GM18951 (cell line): ENCODE results near the gene ABCF2.

ENCODE experiments used
- POLR2A ChIP-seq: IDR thresholded peaks from 4 replicates; pipeline ENCODE4 v1.6.1; 2011; ENCODE audit warnings: mild to moderate bottlenecking; ENCODE audit not compliant: insufficient read length, insufficient read depth; ENCODE audit errors: extremely low read depth
- in situ Hi-C: fragments of 300-500 bp; cut with MboI; formaldehyde crosslinking; loops from one replicate; pipeline ENCODE4 v1.12.0; 2022; ENCODE audit warnings: low sequenced_read_pairs, mixed read lengths, inconsistent platforms; ENCODE audit not compliant: unreplicated experiment

ABCF2 gene

DNA sequence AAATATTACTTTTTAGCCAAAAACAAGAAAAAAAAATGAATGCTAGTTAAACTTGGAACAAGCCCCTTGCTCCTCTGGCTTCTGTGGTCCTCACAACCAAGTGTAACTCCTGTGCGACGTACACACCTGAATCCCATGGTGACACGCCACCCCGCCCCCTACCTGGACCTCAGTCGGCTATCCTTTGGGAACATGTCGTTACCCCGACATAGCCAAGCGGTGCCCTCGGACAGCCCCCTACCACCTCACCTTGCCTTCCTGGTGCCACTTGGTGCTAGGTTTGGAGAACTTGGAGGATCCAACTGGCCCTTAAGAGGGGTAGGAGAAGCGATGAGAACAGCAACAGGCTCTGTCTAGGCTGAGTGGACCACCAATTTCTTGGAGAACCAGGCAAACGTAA is 33.5 kb upstream of the ABCF2 start:
- TF ChIP-seq POLR2A = no peak
- in situ Hi-C loops = no loop called here

DNA sequence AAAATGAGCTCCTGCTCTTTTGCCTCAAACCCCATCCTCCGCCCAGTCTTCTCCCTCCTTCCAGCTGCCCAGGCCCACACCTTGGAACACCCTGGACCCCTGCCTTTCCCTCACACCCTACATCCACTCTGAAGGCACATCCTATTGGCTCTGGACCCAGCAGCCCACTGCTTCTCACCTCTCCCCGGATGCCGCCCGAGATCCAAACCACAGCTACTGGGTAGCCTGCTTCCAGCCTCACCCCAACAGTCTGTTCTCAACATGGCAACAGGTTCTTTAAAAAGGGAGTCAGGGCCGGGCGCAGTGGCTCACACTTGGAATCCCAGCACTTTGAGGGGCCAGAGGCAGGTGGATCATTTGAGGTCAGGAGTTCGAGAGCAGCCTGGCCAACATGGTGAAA is 31.0 kb upstream of the ABCF2 start:
- in situ Hi-C loops = loop anchor here (10.0 kb wide), 1 partner anchor 93 kb away; the partner anchor contains the start of gene GBX1
- no peak for TF ChIP-seq POLR2A

DNA sequence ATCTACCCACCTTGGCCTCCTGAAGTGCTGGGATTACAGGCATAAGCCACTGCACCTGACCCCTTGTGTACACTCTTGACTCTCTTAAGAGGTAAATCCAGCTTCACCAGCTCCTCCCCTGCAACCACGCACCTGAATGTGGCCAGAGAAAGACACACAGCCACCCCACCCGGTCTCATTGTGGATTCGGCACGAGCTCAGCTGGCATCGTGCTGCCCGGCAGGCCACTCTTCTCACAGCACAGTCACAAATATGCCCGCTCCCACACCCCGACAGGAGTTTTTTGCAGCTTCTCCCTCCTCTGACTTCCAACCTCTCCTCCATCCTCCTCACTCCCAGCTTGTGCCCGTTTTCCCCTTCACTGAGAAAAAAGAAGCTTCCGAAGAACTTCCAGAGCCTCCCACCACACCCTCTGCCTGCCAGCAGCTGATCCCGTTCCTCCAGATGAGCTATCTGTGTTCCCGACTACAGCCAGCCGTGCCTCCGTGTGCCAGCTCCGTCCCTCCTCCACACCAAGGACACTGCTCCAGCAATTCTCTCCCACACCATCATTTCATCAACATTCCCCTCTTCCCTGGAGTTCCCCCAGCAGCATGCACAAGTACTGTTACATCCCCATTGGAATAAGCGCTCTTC is 29.5 kb upstream of the ABCF2 start:
- TF ChIP-seq POLR2A = no peak
- in situ Hi-C loops = loop anchor here (10.0 kb wide), 1 partner anchor 92 kb away; the partner anchor contains the start of gene GBX1

DNA sequence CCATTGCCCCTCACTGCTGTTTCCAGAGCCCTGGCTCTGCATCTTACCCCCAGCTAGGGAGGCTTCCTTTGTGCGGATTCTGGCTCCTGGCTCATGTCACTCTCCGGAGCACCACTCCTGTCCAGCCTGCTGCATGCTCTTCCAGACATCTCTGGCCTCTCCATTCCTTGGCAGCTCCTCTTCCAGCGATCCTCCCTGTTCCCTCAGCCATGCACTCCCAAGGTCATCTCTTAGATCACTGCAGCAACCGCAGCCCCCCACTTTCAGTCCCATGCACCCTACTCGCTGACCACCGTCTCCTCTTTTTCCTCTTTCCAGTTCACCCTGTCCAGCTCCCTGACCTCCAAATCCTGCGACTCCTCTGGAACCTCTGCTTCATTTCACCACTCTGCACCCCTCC is 28.4 kb upstream of the ABCF2 start:
- in situ Hi-C loops = loop anchor here (10.0 kb wide), 1 partner anchor 91 kb away; the partner anchor contains the start of gene GBX1
- no peak for TF ChIP-seq POLR2A

DNA sequence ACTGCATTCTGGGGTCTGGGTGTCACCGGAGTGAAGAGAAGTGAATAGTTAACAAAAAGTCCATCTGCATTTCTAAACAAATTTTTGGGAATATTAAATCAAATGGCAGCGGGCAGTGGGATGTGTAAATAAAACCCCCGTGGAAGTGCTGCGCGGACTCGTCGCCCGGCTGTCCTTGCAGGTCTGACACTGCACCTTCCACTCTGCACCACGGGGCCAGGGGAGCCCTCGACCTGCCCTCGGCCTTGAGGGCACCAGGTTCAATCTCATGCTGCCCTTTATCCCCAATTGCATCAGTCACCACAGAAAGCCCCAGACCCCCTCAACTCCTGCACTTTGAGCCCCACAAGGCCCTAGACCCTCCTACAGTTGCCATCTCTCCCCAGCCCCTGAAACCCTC is 27.8 kb upstream of the ABCF2 start:
- in situ Hi-C loops = loop anchor here (10.0 kb wide), 1 partner anchor 90 kb away; the partner anchor contains the start of gene GBX1
- TF ChIP-seq POLR2A = no peak

DNA sequence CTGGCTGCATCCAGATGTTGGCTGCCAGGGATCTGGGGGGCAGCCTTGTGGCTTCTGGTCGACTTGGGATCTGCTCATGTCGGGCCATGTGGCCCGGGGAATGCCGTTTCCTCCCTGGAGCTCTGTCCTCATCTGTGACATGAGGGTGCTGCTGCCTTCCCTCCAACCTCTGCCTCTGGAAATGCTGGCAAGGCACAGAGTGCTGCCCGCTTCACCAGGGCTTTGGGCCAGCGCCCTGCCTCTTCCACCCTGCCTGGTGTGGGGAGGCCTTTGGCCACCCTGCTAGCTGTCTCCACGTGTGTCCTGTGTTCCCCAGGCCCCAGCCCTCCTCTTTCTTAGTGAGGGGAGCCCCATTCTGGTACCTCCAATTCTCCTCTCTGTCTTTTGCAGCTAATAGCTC is 27.3 kb upstream of the ABCF2 start:
- no peak for TF ChIP-seq POLR2A
- in situ Hi-C loops = loop anchor here (10.0 kb wide), 1 partner anchor 90 kb away; the partner anchor contains the start of gene GBX1

DNA sequence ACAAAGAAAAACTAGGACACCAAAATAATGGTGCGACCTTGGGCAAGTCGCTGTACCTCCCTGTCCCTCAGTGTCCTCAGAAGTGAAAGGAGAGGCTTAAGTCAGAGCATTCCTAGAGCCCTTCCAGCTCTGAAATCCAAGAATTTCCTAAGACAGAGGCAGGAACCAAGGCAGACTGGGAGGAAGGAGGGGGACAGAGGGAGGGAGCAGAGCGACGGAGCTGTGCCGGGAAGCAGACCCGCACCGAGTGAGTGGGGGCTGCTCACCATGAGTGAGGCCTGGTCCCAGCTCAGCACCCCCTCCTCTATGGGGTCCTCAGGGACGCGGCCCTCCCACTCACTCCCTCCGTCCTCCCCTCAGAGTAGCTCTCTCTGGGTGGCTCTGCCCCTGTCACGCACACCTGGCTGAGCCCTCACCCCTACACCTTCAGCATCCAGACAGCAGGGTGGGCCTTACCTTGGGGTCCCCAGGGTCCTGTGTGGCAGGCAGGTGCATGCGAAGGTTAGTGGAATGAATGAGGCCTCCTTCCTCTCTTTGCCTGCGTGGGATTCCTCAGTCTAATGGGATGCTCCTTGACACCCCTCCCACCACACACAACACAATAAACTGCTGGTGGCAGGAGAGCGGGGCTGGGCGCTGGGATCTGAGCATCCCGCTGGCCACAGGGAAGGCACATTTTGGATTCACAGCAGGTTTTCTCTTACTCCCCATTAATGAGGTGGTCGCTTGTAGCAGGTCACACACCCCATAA is 26.1 kb upstream of the ABCF2 start:
- TF ChIP-seq POLR2A = no peak
- in situ Hi-C loops = loop anchor here (10.0 kb wide), 1 partner anchor 88 kb away; the partner anchor contains the start of gene GBX1

DNA sequence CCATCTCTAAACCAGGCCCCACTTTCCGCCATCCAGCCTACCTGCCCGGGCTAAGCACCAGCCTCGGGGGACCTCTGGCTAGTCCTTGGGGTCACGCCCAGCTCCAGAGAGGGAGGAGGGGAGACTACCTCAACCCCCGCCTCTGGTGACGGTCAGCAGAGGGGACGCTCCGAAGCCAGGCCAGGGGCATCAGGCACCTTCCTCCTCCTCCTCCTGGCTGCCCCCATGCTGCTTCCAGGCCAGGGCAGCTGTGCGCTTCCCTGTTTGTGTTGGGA is 25.5 kb upstream of the ABCF2 start:
- in situ Hi-C loops = loop anchor here (10.0 kb wide), 1 partner anchor 88 kb away; the partner anchor contains the start of gene GBX1
- TF ChIP-seq POLR2A = no peak

DNA sequence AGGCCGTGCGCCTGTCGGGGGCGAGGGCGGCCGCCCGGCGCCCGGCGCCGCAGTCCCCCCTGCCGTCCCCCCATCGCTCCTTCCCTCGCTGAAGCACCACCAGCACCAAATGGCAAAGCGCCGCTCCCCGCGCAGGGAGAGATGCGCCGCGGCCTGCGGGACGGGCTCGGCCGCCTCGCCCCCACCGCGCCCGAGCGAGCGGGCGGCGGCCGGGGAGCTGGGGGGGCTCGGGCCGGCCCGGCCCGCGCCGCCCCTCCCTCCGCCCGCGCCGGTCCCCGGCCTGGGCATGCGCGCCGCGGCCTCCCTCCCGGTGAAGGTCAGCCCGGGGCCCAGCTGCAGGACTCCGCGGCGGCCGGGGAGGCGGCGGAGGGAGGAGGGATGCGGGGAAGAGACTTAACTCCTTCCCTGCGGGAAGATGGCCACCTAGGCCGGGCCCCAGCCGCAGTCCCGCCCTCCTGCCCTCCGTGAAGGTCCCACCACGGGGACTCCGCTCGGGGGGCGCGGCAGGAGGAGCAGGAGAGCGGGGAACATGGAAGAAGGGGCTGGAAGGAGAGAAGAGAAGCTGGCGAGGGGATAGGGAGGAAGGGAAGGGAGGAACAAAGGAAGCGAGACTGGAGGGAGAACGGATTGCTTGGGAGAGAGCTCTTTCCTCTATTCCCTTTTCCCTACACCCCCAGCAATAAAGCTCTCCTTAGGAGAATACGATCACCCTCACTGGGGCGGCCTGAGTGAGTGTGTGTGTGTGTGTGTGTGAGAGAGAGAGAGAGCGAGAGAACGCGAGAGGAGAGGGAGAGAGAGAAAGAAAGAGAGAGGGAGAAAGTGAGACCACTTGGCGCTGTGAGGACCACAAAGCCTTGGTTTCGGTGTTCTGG is 24.9 kb upstream of the ABCF2 start:
- in situ Hi-C loops = loop anchor here (10.0 kb wide), 1 partner anchor 87 kb away; the partner anchor contains the start of gene GBX1
- TF ChIP-seq POLR2A = no peak

DNA sequence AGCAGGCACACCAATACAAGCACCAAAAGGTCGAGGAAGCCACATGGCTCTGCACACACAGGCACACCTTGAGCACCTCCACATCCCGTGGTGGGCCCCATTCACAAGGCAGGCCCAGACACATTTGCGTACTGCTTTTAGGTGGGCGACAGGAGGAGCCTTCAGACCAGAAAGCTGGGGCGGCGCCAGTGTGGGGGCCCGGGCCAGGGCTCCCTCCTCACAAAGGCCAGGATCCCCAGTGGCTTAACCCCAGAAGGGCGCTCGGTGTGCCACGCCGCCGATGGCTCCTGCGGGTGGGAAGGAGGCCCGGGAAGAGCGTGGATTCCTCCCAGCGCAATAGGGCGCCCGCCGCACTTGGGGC is 24.3 kb upstream of the ABCF2 start:
- TF ChIP-seq POLR2A = no peak
- in situ Hi-C loops = loop anchor here (10.0 kb wide), 1 partner anchor 87 kb away; the partner anchor contains the start of gene GBX1

DNA sequence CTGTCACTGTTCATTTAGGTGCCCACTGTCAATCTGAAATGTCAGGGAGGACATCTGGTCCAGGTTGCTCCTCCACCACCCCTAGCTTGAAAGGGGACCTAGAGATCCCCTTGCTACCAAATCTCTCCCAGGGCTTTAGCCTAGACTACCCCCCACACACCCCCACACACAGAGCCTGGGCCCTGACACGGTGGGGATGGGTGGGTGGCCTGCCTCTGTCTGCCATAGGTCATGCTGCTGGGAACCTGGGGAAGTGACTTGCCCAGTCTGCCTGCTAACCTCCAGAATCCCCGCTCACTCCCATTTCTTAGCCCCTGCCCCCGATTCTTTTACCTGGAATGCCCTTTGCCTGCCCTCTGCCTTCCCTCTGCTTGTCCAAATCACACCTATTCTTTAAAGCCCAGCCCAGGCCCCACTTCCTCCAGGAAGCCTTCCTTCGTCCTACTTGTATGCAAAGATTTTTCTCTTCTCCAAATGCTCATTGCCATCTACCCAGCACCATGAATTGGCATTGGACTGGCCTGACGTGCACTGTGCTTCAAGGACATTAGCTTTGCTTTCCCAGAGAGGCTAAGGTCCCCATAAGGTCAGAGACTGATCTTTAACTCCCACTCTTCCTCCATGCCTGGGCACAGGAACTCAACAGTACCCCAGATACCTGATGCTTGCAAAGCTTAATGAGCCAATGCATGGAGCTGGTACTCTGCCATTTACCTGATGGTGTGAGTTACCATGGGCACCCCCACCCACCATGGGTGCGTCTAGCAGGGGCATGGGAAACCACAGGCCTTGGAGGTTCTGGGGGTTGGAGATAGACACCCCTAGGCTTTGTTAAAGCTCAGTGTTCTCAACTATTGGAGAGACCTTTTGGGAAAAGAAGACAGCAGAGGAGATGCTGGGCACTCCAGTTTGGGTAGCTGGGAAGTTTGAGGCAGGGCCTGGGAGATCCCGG is 23.5 kb upstream of the ABCF2 start:
- TF ChIP-seq POLR2A = no peak
- in situ Hi-C loops = loop anchor here (10.0 kb wide), 1 partner anchor 86 kb away; the partner anchor contains the start of gene GBX1

DNA sequence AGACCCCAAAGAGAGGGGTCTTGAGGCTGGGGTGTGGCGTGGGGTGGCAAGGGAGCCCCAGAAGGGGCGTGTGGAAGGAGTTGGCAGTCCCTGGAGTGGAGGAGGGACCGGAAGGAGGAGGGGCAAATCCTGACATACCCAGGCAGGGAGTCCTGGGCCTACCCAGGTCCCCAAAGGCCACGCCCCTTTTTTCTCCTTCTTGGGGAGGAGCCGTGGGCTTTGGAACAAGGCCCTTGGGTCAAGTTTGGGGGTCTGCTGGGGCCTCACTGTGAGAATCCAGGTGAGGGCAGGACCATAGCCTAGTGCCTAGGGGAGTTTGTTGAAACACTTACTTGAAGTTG is 22.7 kb upstream of the ABCF2 start:
- no peak for TF ChIP-seq POLR2A
- in situ Hi-C loops = loop anchor here (10.0 kb wide), 1 partner anchor 85 kb away; the partner anchor contains the start of gene GBX1

DNA sequence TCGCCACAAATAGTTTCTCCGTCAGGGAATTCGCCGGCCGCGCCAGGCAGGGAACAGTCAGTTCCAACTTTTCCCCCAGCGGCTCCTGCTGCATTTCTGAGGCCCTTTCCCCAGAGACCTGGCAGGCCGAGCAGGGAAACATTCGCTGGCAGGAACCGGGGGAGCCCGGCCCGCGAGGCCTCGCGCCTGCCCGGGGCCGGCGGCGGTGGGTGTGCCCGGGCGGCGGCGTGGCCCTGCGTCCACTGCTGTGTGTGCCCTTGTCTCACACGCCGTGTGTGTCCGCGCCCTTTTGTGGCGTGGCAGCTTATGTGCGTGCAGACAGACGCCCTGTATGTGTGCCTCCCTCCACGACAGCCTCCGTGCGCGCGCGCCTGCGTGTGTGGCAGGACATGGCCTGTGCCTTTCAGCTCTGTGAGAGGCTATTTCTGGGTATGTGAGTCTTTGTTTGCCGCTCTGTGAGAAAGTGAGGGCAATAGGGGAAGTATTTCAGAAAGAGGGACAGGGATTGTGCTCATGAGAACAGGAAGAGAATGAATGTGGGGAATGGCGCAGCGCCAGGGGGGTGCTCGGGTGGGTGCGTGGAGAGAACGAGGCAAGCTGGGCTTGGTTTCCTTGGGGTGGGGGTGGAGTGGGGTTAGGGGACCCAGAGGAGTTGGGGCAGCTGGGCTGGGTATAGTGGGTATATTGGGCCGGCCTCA is 22.2 kb upstream of the ABCF2 start:
- in situ Hi-C loops = no loop called here
- TF ChIP-seq POLR2A = no peak
